GM03348 (cell line): ENCODE measurements around the gene GALR2.

Experiments used
- DNase-seq: peaks from one replicate; pipeline ENCODE4 v3.0.0; 2012; ENCODE audit warnings: low spot score

Gene GALR2

GRCh38 chr17:76095943-76096342 lies 21.4 kb downstream of the GALR2 start:
- no peak for DNase-seq

- no peak for DNase-seq
Measured at GRCh38 chr17:76097716-76098295, 23.2 kb downstream of the GALR2 start.

- no peak for DNase-seq
Measured at GRCh38 chr17:76102944-76103273, 28.3 kb downstream of the GALR2 start.

GRCh38 chr17:76103274-76104139 lies 28.9 kb downstream of the GALR2 start, which contains the start of gene EXOC7:
Gene EXOC7 (minus strand): TSS chr17:76103787. CDS start chr17:76103692, 95 bp downstream.
- DNase-seq = peak; percentile 99

- DNase-seq = no peak
Measured at GRCh38 chr17:76104140-76104895, 29.7 kb downstream of the GALR2 start.

GRCh38 chr17:76104896-76105231 lies 30.3 kb downstream of the GALR2 start:
- DNase-seq = no peak

- no peak for DNase-seq
Measured at GRCh38 chr17:76106703-76107102, 32.1 kb downstream of the GALR2 start.

GRCh38 chr17:76107509-76107908 lies 32.9 kb downstream of the GALR2 start:
- DNase-seq = no peak

GRCh38 chr17:76111956-76112355 lies 37.4 kb downstream of the GALR2 start:
- no peak for DNase-seq

GRCh38 chr17:76115138-76115754 lies 40.7 kb downstream of the GALR2 start:
- no peak for DNase-seq

GRCh38 chr17:76119409-76120371 lies 45.1 kb downstream of the GALR2 start:
- no peak for DNase-seq

GRCh38 chr17:76120658-76121008 lies 46.1 kb downstream of the GALR2 start:
- DNase-seq = no peak

- DNase-seq = peak; percentile 74
Measured at GRCh38 chr17:76121932-76122430, 47.4 kb downstream of the GALR2 start.

- DNase-seq = no peak
Measured at GRCh38 chr17:76122431-76123190, 48.0 kb downstream of the GALR2 start.

- no peak for DNase-seq
Measured at GRCh38 chr17:76123191-76123499, 48.6 kb downstream of the GALR2 start.

GRCh38 chr17:76123749-76124581 lies 49.4 kb downstream of the GALR2 start:
- no peak for DNase-seq

- no peak for DNase-seq
Measured at GRCh38 chr17:76124582-76125390, 50.2 kb downstream of the GALR2 start.

GRCh38 chr17:76125391-76125675 lies 50.8 kb downstream of the GALR2 start:
- no peak for DNase-seq

GRCh38 chr17:76125922-76126321 lies 51.3 kb downstream of the GALR2 start:
- DNase-seq = no peak
